DOHH2 (cell line): ENCODE measurements around the gene SLC13A2.

ENCODE experiments used
- EZH2phosphoT487 ChIP-seq: fragments of 200-600 bp; sonication (generic); IDR thresholded peaks from 2 replicates; pipeline ENCODE4 v1.6.1; 2017; ENCODE audit warnings: borderline replicate concordance, mild to moderate bottlenecking, antibody characterized with exemption, low read length, moderate library complexity, mixed read lengths
- TF ChIP-seq, protein P1 (sequence below): fragments of 200-600 bp; sonication (generic); IDR thresholded peaks from one replicate; pipeline ENCODE4 v1.5.1; 2014; ENCODE audit warnings: antibody characterized with exemption, mild to moderate bottlenecking, low read depth, low read length; ENCODE audit not compliant: poor library complexity, severe bottlenecking

DNA sequence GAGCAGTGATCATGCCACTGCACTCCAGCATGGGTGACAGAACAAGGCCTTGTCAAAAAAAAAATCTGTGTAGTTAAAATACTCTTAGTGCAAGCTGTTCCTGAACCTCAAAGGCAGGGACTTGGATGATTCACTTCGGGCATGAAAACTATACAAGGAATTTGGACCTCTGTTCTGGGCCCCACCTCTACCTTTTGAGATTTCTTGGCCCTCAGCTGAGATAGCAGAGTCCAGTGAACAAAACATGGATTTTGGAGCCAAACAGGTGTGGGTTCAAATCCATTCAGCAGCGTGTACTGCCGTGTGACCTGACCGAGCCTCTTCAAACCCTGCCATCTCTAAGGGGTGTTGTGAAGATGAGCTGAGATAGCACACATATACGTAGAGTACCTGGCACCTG is 6.8 kb downstream of the SLC13A2 start:
- TF ChIP-seq, protein P1, sequence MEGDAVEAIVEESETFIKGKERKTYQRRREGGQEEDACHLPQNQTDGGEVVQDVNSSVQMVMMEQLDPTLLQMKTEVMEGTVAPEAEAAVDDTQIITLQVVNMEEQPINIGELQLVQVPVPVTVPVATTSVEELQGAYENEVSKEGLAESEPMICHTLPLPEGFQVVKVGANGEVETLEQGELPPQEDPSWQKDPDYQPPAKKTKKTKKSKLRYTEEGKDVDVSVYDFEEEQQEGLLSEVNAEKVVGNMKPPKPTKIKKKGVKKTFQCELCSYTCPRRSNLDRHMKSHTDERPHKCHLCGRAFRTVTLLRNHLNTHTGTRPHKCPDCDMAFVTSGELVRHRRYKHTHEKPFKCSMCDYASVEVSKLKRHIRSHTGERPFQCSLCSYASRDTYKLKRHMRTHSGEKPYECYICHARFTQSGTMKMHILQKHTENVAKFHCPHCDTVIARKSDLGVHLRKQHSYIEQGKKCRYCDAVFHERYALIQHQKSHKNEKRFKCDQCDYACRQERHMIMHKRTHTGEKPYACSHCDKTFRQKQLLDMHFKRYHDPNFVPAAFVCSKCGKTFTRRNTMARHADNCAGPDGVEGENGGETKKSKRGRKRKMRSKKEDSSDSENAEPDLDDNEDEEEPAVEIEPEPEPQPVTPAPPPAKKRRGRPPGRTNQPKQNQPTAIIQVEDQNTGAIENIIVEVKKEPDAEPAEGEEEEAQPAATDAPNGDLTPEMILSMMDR, result no peak
- TF ChIP-seq EZH2phosphoT487, result no peak
